ENCODE results near the gene IL37.

The IL37 gene

GRCh38 chr2:112893752-112894151, 17.2 kb upstream of the IL37 start:
- Histone ChIP-seq H3K27ac (ENCODE audit: extremely low read depth, low read depth, low read length) (no peak overlapping the region), H3K4me3 (ENCODE audit: low read depth, low read length) (no peak overlapping the region), H3K9me3 (ENCODE audit: control insufficient read depth, insufficient read depth, low read depth, low read length) (no peaks in the 10 kb centered on the region), H3K4me1 (ENCODE audit: control insufficient read depth, insufficient read depth, low read length) (no peaks in the 10 kb centered on the region), H3K36me3 (ENCODE audit: control insufficient read depth in 2 of 2, insufficient read depth in 1 of 2, low read length in 2 of 2) (no peaks in the 10 kb centered on the region)
- POLR2A ChIA-PET, result no interaction called here
- TF ChIP-seq ZNF292 (tag by site-specific recombination; IDR thresholded peaks at IDR 0.05; ENCODE audit: borderline replicate concordance, low read depth), result no peak
- TF ChIP-seq AEBP2 (tag by site-specific recombination; IDR thresholded peaks at IDR 0.05; ENCODE audit: borderline replicate concordance), result no peak
- no peak for TF ChIP-seq ZNF266 (tag by site-specific recombination; IDR thresholded peaks at IDR 0.05; ENCODE audit: low read depth)
- TF ChIP-seq PRDM10 (tag by site-specific recombination; IDR thresholded peaks at IDR 0.05), result no peak
- TF ChIP-seq ZNF544 (tag by site-specific recombination; IDR thresholded peaks at IDR 0.05), result no peak
- no peak for TF ChIP-seq PATZ1 (tag by site-specific recombination; IDR thresholded peaks at IDR 0.05)
- no peak for TF ChIP-seq ZNF664 (tag by site-specific recombination; IDR thresholded peaks at IDR 0.05)
- no peak for TF ChIP-seq ZNF670 (tag by site-specific recombination; IDR thresholded peaks at IDR 0.05; ENCODE audit: low read depth)
- TF ChIP-seq YY2 (tag by site-specific recombination; IDR thresholded peaks at IDR 0.05), result no peak
- TF ChIP-seq ZNF114 (tag by site-specific recombination; IDR thresholded peaks at IDR 0.05), result no peak
- TF ChIP-seq ZNF16 (tag by site-specific recombination; IDR thresholded peaks at IDR 0.05; ENCODE audit: low read depth), result no peak
- TF ChIP-seq TCF7L2 (IDR thresholded peaks at IDR 0.05; ENCODE audit: borderline replicate concordance, low read depth, low read length), result no peak
- TF ChIP-seq ZNF280D (tag by site-specific recombination; IDR thresholded peaks at IDR 0.05), result no peak
- CTCF ChIA-PET, result interaction anchor here (0.5 kb wide), 1 partner anchor 269 kb away, joined by 5 read pairs; no protein-coding TSS in a partner anchor

GRCh38 chr2:112896909-112897623, 13.9 kb upstream of the IL37 start:
- Histone ChIP-seq H3K4me3 (ENCODE audit: low read depth, low read length) (no peak overlapping the region), H3K9me3 (ENCODE audit: control insufficient read depth, insufficient read depth, low read depth, low read length) (no peaks in the 10 kb centered on the region), H3K27ac (ENCODE audit: extremely low read depth, low read depth, low read length) (no peak overlapping the region), H3K4me1 (ENCODE audit: control insufficient read depth, insufficient read depth, low read length) (no peaks in the 10 kb centered on the region), H3K36me3 (ENCODE audit: control insufficient read depth in 2 of 2, insufficient read depth in 1 of 2, low read length in 2 of 2) (no peaks in the 10 kb centered on the region)
- CTCF ChIA-PET, result interaction anchor here (0.7 kb wide), 1 partner anchor 149 kb away, joined by 4 read pairs; no protein-coding TSS in a partner anchor
- POLR2A ChIA-PET, result no interaction called here
- TF ChIP-seq MEIS1 (CRISPR knock-in tag; IDR thresholded peaks at IDR 0.05; ENCODE audit: borderline replicate concordance), result no peak
- TF ChIP-seq ZNF169 (tag by site-specific recombination; IDR thresholded peaks at IDR 0.05), result no peak
- no peak for TF ChIP-seq GFI1B (tag by site-specific recombination; IDR thresholded peaks at IDR 0.05)
- TF ChIP-seq ZNF549 (tag by site-specific recombination; IDR thresholded peaks at IDR 0.05), result no peak
- no peak for TF ChIP-seq SP7 (tag by site-specific recombination; IDR thresholded peaks at IDR 0.05)
- TF ChIP-seq KLF10 (tag by site-specific recombination; IDR thresholded peaks at IDR 0.05), result no peak
- no peak for TF ChIP-seq ZNF626 (tag by site-specific recombination; IDR thresholded peaks at IDR 0.05)
- no peak for TF ChIP-seq ZFP69B (tag by site-specific recombination; IDR thresholded peaks at IDR 0.05)
- TF ChIP-seq ZNF664 (tag by site-specific recombination; IDR thresholded peaks at IDR 0.05), result no peak
- TF ChIP-seq ZNF548 (tag by site-specific recombination; IDR thresholded peaks at IDR 0.05), result no peak
- no peak for TF ChIP-seq TCF7L2 (IDR thresholded peaks at IDR 0.05; ENCODE audit: borderline replicate concordance, low read depth, low read length)
- no peak for TF ChIP-seq ZSCAN4 (tag by site-specific recombination; IDR thresholded peaks at IDR 0.05)
